Adrenal gland (tissue), 12 donors: ENCODE results near the gene ARHGAP31. TPM values are rescaled to one million over a fixed set of nuclear protein-coding genes. Genes with fewer than 3 reads are reported as not detected.

Source experiments
- DNase-seq, 7 donors: peaks; one replicate each; pipeline ENCODE4 v3.0.0-alpha.2; 2019 to 2020
- H3K27ac ChIP-seq, 5 donors: fragments of 200-600 bp; sonication (generic) in 4 of 5; 1 replicate in 3 of 5; 2 replicates in 2 of 5; pipeline versions ENCODE4 v1.5.1 to v1.8.0; 2016 to 2020; ENCODE audit warnings: mild to moderate bottlenecking in 1 of 5
- H3K27me3 ChIP-seq: fragments of 200-600 bp; 2 replicates; pipeline ENCODE4 v1.8.0; 2021
- H3K36me3 ChIP-seq, 2 donors: fragments of 200-600 bp; replicated peaks in 1 of 2; 1 replicate in 1 of 2; 2 replicates in 1 of 2; pipeline versions ENCODE4 v1.5.1 to v1.8.0; 2018 to 2022
- H3K4me1 ChIP-seq, 2 donors: fragments of 200-600 bp; replicated peaks in 1 of 2; 1 replicate in 1 of 2; 2 replicates in 1 of 2; pipeline versions ENCODE4 v1.5.1 to v1.8.0; 2018 to 2021
- H3K4me3 ChIP-seq, 4 donors: fragments of 200-600 bp; sonication (generic) in 3 of 4; one replicate each; pipeline ENCODE4 v1.5.1; 2016 to 2018
- H3K9me3 ChIP-seq, 3 donors: fragments of 200-600 bp; sonication (generic) in 1 of 3; replicated peaks in 1 of 3; 1 replicate in 2 of 3; 2 replicates in 1 of 3; pipeline versions ENCODE4 v1.5.1 to v1.8.0; 2016 to 2021
- CTCF ChIP-seq, 6 experiments: fragments of 450-650 bp in 4 of 6; fragments of 200-600 bp in 2 of 6; sonication (generic) in 1 of 6; IDR thresholded peaks; 1 replicate in 5 of 6; 2 replicates in 1 of 6; pipeline versions ENCODE4 v1.5.1 to v1.8.0; 2016 to 2021; ENCODE audit warnings: antibody characterized with exemption in 6 of 6, mild to moderate bottlenecking in 2 of 6, moderate library complexity in 1 of 6
- POLR2A ChIP-seq, 2 donors: fragments of 450-650 bp; IDR thresholded peaks; one replicate each; pipeline ENCODE4 v1.6.1; 2017; ENCODE audit warnings: antibody characterized with exemption in 2 of 2, mild to moderate bottlenecking in 2 of 2, moderate library complexity in 1 of 2
- WGBS, 4 donors: extraction: QIAGEN DNeasy Blood & Tissue Kit in 2 of 4; methylation state at CpG; one replicate each; pipeline versions ENCODE4 v1.1.5 to v1.1.7; 2013 to 2017; 5-methylcytosine and 5-hydroxymethylcytosine counted together
- intact Hi-C, 2 donors: fragments of 100-400 bp; cut with DNase I; formaldehyde crosslinking; loops; one replicate each; pipeline versions ENCODE4 v1.14.1 to v1.15.0; 2022 to 2023
- polyA plus RNA-seq, 3 donors: library from polyadenylated mRNA; stranded (reverse); fragments of 200-250 nt in 2 of 3; fragments of 350-450 nt in 1 of 3; fragmentation: Illumina TruSeq in 1 of 3; extraction: RNeasy Lipid Tissue Mini Kit (QIAGEN cat#74804) in 1 of 3; gene quantifications; one replicate each; pipeline ENCODE4 v1.2.3, GENCODE V29; 2013 to 2014
- total RNA-seq, 9 donors: library from RNA; depleted of rRNA in 4 of 9; stranded (reverse); fragments of >200 nt in 4 of 9; fragments of 120-200 nt in 1 of 9; fragmentation: NEBNext Ultra II Directional in 1 of 9; extraction: Animal tissue kit (Norgen Biotek cat#: 25700) in 1 of 9; gene quantifications; one replicate each; pipeline versions ENCODE4 v1.1.0 to v1.2.4, GENCODE V29; 2013 to 2023
- donor health status: healthy with polysubstance abuse.
- donor health status: Bipolar disorder and iron deficiency.
- donor health status: DM: yes; HTN: yes; CAD: no.
- donor health status: DM: no; HTN: no; CAD: no.
- donor health status: DM: no; HTN: no; CAD: no.
- donor health status: DM: yes; HTN: yes; CAD: no.

ARHGAP31 gene
- total and polyA plus RNA-seq, 12 donors, result 2.9 to 21.8 (median 9.4) TPM

- no peak for DNase-seq
- 71 to 82% (median 77%) methylated on average over 2 of the region's 2 CpGs for WGBS, 4 donors
Measured at GRCh38 chr3:119257111-119257510, 37.1 kb upstream of the ARHGAP31 start.

GRCh38 chr3:119257654-119258410 is 36.4 kb upstream of the ARHGAP31 start:
- intact Hi-C loops, result no loop called here
- no peaks in the 10 kb centered on the region for H3K27me3 ChIP-seq
- no peak for TF ChIP-seq CTCF (IDR thresholded peaks at IDR 0.05)
- TF ChIP-seq POLR2A (IDR thresholded peaks at IDR 0.05), result no peak
- no peaks in the 10 kb centered on the region for H3K9me3 ChIP-seq
- no peak overlapping the region for H3K27ac ChIP-seq
- H3K4me3 ChIP-seq, result no peak overlapping the region
- H3K4me1 ChIP-seq, result peaks cover 0 to 7% of the 10 kb centered on the region in 2 donors
- no peaks in the 10 kb centered on the region for H3K36me3 ChIP-seq
- DNase-seq, result no peak
- 71 to 85% (median 80%) methylated on average over 8 of the region's 8 CpGs for WGBS, 4 donors

More at GRCh38 chr3:119257111-119257510, 37.1 kb upstream of the ARHGAP31 start:
- no peaks in the 10 kb centered on the region for H3K27me3 ChIP-seq
- H3K36me3 ChIP-seq, result no peaks in the 10 kb centered on the region
- H3K9me3 ChIP-seq, result no peaks in the 10 kb centered on the region
- H3K4me3 ChIP-seq, result no peak overlapping the region
- peaks cover 0 to 7% of the 10 kb centered on the region in 2 donors for H3K4me1 ChIP-seq
- H3K27ac ChIP-seq, result no peak overlapping the region
- intact Hi-C loops, result no loop called here
- TF ChIP-seq CTCF (IDR thresholded peaks at IDR 0.05) (no peak), POLR2A (IDR thresholded peaks at IDR 0.05) (no peak)

- Histone ChIP-seq H3K4me1 (peaks cover 0 to 7% of the 10 kb centered on the region in 2 donors), H3K4me3 (no peak overlapping the region), H3K9me3 (no peaks in the 10 kb centered on the region), H3K27me3 (no peaks in the 10 kb centered on the region), H3K27ac (no peak overlapping the region), H3K36me3 (no peaks in the 10 kb centered on the region)
- 19 to 24% (median 22%) methylated on average over 1 of the region's 1 CpG for WGBS, 4 donors
- no peak for DNase-seq
- intact Hi-C loops, result no loop called here
- TF ChIP-seq POLR2A (IDR thresholded peaks at IDR 0.05), result no peak
- TF ChIP-seq CTCF (IDR thresholded peaks at IDR 0.05), result no peak
Measured at GRCh38 chr3:119258915-119259314, 35.3 kb upstream of the ARHGAP31 start.

GRCh38 chr3:119259821-119260220 is 34.4 kb upstream of the ARHGAP31 start:
- Histone ChIP-seq H3K4me1 (peaks cover 0 to 7% of the 10 kb centered on the region in 2 donors), H3K4me3 (no peak overlapping the region), H3K27ac (no peak overlapping the region), H3K9me3 (no peaks in the 10 kb centered on the region), H3K36me3 (no peaks in the 10 kb centered on the region), H3K27me3 (no peaks in the 10 kb centered on the region)
- intact Hi-C loops, result no loop called here
- DNase-seq, result no peak
- no peak for TF ChIP-seq CTCF (IDR thresholded peaks at IDR 0.05)
- TF ChIP-seq POLR2A (IDR thresholded peaks at IDR 0.05), result no peak
- WGBS, 4 donors, result 68 to 86% (median 79%) methylated on average over 4 of the region's 4 CpGs
